Bronchial epithelial cell (primary cell): ENCODE measurements around the gene ACTL10. TPM values are rescaled to one million over a fixed set of nuclear protein-coding genes. Genes with fewer than 3 reads are reported as not detected.
"Not testable (repeated sequence)": the region's sequence is repeated elsewhere in the genome, so short reads cannot be mapped to it uniquely, and the experiment has no call there.

Experiments
- DNase-seq: peaks from one replicate; pipeline ENCODE4 v3.0.0-alpha.2; 2010; ENCODE audit warnings: low read depth
- FAIRE-seq: peaks from 2 replicates; lab custom pipeline; 2011; peaks lifted over from hg19 to GRCh38; lab: Jason Lieb, UNC
- H3K27me3 ChIP-seq: 2 replicates; pipeline ENCODE4 v1.5.1; 2011; ENCODE audit warnings: low read length; ENCODE audit not compliant: control insufficient read depth, insufficient read depth
- H3K36me3 ChIP-seq: 2 replicates; pipeline ENCODE4 v1.5.1; 2011; ENCODE audit warnings: low read length; ENCODE audit not compliant: control insufficient read depth, insufficient read depth
- H3K4me3 ChIP-seq: 2 replicates; pipeline ENCODE4 v1.5.1; 2011; ENCODE audit warnings: mild to moderate bottlenecking, low read depth, low read length, control low read depth
- CTCF ChIP-seq: IDR thresholded peaks from 2 replicates; pipeline ENCODE4 v1.5.1; 2011; ENCODE audit warnings: mild to moderate bottlenecking, moderate library complexity, low read length, control low read depth, inconsistent platforms; ENCODE audit not compliant: insufficient read depth, severe bottlenecking
- total RNA-seq: library from RNA; depleted of rRNA; stranded (reverse); fragments of >200 nt; gene quantifications from 2 replicates; pipeline ENCODE4 v1.2.1, GENCODE V29; 2014

Gene ACTL10
- total RNA-seq, 1 donor from 2014 or later: 1.6 TPM

- no peak overlapping the region for H3K4me3 ChIP-seq
- H3K36me3 ChIP-seq: peaks cover 19% of the 10 kb centered on the region
- no peak for DNase-seq
- no peaks in the 10 kb centered on the region for H3K27me3 ChIP-seq
- no peak for TF ChIP-seq CTCF
- no peak for FAIRE-seq
These were observed 39.0 kb upstream of the ACTL10 start for GRCh38 chr20:33627577-33628216.

- FAIRE-seq (no peak), DNase-seq (no peak)
- Histone ChIP-seq H3K4me3 (no peak overlapping the region), H3K27me3 (no peaks in the 10 kb centered on the region), H3K36me3 (peaks cover 14% of the 10 kb centered on the region)
- TF ChIP-seq CTCF: no peak
These were observed 37.2 kb upstream of the ACTL10 start for GRCh38 chr20:33629533-33629932.

- Histone ChIP-seq H3K27me3 (no peaks in the 10 kb centered on the region), H3K4me3 (no peak overlapping the region), H3K36me3 (peaks cover 12% of the 10 kb centered on the region)
- no peak for TF ChIP-seq CTCF
- FAIRE-seq (no peak), DNase-seq (no peak)
These were observed 36.8 kb upstream of the ACTL10 start for GRCh38 chr20:33629979-33630378.

- peaks cover 12% of the 10 kb centered on the region for H3K36me3 ChIP-seq
- H3K4me3 ChIP-seq: no peak overlapping the region
- TF ChIP-seq CTCF: no peak
- FAIRE-seq (no peak), DNase-seq (no peak)
- no peaks in the 10 kb centered on the region for H3K27me3 ChIP-seq
These were observed 36.2 kb upstream of the ACTL10 start for GRCh38 chr20:33630507-33630906.

- not testable (repeated sequence) for FAIRE-seq, DNase-seq, H3K27me3 ChIP-seq, H3K4me3 ChIP-seq, H3K36me3 ChIP-seq
These were observed 34.8 kb upstream of the ACTL10 start for GRCh38 chr20:33631910-33632309.

- DNase-seq (no peak), FAIRE-seq (no peak)
- Histone ChIP-seq H3K4me3 (no peak overlapping the region), H3K27me3 (no peaks in the 10 kb centered on the region), H3K36me3 (peaks cover 9% of the 10 kb centered on the region)
- TF ChIP-seq CTCF: no peak
These were observed 31.4 kb upstream of the ACTL10 start for GRCh38 chr20:33635341-33635740.
